HEK293 (cell line): ENCODE measurements around the gene CAMK2D.

Experiments
- FEZF1 ChIP-seq: fragments of 450-650 bp; formaldehyde crosslinking; IDR thresholded peaks from 2 replicates; pipeline ENCODE4 v1.5.1; 2016; ENCODE audit warnings: missing biosample characterization, missing genetic modification characterization
- REPIN1 ChIP-seq: fragments of 450-650 bp; formaldehyde crosslinking; IDR thresholded peaks from 2 replicates; pipeline ENCODE4 v1.5.1; 2017; ENCODE audit warnings: missing biosample characterization, missing genetic modification characterization, low read depth
- ZNF239 ChIP-seq: fragments of 450-650 bp; formaldehyde crosslinking; IDR thresholded peaks from 2 replicates; pipeline ENCODE4 v1.5.1; 2016; ENCODE audit warnings: missing biosample characterization, missing genetic modification characterization
- ZNF292 ChIP-seq: fragments of 450-650 bp; formaldehyde crosslinking; IDR thresholded peaks from 2 replicates; pipeline ENCODE4 v1.5.1; 2016; ENCODE audit warnings: low read depth, missing biosample characterization, missing genetic modification characterization, borderline replicate concordance
- TF ChIP-seq, protein P1 (sequence below): fragments of 450-650 bp; formaldehyde crosslinking; IDR thresholded peaks from 2 replicates; pipeline ENCODE4 v1.5.1; 2016; ENCODE audit warnings: missing biosample characterization, missing genetic modification characterization
- TF ChIP-seq, protein P2 (sequence below): fragments of 450-650 bp; formaldehyde crosslinking; IDR thresholded peaks from 2 replicates; pipeline ENCODE4 v1.5.1; 2016; ENCODE audit warnings: missing biosample characterization, missing genetic modification characterization

DNA sequence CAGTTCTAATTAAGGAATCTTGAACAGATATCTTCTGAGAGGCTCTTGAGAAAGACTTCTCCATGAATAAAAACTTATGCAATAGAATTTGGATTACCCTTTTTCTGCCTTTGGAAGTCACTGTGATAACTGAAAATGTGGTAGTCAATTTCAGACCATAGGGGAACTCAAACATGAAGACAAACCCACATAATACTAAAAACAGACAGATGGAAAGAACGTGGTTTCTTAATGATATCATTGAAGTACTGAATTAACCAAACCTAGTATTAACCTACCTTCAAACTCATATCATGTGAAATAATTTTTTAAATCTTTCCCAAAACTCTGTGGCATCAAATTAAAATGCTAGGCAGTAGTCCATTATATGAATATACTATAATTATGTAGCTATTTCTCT is 153.5 kb downstream of the CAMK2D start:
- TF ChIP-seq, protein P1, sequence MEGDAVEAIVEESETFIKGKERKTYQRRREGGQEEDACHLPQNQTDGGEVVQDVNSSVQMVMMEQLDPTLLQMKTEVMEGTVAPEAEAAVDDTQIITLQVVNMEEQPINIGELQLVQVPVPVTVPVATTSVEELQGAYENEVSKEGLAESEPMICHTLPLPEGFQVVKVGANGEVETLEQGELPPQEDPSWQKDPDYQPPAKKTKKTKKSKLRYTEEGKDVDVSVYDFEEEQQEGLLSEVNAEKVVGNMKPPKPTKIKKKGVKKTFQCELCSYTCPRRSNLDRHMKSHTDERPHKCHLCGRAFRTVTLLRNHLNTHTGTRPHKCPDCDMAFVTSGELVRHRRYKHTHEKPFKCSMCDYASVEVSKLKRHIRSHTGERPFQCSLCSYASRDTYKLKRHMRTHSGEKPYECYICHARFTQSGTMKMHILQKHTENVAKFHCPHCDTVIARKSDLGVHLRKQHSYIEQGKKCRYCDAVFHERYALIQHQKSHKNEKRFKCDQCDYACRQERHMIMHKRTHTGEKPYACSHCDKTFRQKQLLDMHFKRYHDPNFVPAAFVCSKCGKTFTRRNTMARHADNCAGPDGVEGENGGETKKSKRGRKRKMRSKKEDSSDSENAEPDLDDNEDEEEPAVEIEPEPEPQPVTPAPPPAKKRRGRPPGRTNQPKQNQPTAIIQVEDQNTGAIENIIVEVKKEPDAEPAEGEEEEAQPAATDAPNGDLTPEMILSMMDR (tag by site-specific recombination) = no peak
- TF ChIP-seq FEZF1 (tag by site-specific recombination) (no peak), ZNF292 (tag by site-specific recombination) (no peak), ZNF239 (tag by site-specific recombination) (no peak), REPIN1 (tag by site-specific recombination) (no peak)
- TF ChIP-seq, protein P2, sequence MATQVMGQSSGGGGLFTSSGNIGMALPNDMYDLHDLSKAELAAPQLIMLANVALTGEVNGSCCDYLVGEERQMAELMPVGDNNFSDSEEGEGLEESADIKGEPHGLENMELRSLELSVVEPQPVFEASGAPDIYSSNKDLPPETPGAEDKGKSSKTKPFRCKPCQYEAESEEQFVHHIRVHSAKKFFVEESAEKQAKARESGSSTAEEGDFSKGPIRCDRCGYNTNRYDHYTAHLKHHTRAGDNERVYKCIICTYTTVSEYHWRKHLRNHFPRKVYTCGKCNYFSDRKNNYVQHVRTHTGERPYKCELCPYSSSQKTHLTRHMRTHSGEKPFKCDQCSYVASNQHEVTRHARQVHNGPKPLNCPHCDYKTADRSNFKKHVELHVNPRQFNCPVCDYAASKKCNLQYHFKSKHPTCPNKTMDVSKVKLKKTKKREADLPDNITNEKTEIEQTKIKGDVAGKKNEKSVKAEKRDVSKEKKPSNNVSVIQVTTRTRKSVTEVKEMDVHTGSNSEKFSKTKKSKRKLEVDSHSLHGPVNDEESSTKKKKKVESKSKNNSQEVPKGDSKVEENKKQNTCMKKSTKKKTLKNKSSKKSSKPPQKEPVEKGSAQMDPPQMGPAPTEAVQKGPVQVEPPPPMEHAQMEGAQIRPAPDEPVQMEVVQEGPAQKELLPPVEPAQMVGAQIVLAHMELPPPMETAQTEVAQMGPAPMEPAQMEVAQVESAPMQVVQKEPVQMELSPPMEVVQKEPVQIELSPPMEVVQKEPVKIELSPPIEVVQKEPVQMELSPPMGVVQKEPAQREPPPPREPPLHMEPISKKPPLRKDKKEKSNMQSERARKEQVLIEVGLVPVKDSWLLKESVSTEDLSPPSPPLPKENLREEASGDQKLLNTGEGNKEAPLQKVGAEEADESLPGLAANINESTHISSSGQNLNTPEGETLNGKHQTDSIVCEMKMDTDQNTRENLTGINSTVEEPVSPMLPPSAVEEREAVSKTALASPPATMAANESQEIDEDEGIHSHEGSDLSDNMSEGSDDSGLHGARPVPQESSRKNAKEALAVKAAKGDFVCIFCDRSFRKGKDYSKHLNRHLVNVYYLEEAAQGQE (tag by site-specific recombination) = no peak
